ENCODE results near the gene ZFYVE27.

DNA sequence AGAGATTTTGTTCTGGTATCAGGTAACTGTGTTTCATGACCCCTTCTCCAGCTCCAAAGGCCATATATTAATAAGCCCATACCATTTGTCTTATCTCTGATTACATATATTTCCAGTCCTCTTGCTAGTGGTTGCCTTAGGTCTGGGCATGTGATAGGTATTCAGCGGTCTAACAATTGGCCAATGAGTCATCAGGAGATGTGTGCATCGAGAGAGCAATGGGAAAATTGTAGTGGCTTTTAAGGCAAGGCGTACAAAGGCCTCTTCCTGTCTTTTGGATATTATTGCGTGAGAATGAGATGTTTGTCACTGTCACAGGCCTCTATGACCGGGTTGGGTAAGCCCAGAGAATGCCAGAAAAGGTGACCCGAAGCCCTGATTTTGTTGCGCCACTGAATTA, 73.5 kb downstream of the ZFYVE27 start:
- TF ChIP-seq CTCF (IDR thresholded peaks at IDR 0.05) (no peak), POLR2AphosphoS5 (IDR thresholded peaks at IDR 0.05) (no peak)

Measured in sigmoid colon (tissue), 4 donors.